NOMO-1 (cell line): ENCODE results near the gene CTNND1.

ENCODE experiments used
- DNase-seq, 2 experiments: peaks; one replicate each; lab custom pipeline; 2025; ENCODE audit not compliant: unreplicated experiment in 2 of 2; lab: John Stamatoyannopoulos, UW

CTNND1 gene

GRCh38 chr11:57842873-57843272, 81.3 kb downstream of the CTNND1 start:
- DNase-seq, result no peak

GRCh38 chr11:57867966-57868365, 106.4 kb downstream of the CTNND1 start:
- no peak for DNase-seq

GRCh38 chr11:57868491-57868890, 106.9 kb downstream of the CTNND1 start:
- DNase-seq, result no peak
